ENCODE results near the gene DENND2C. TPM values are rescaled to one million over a fixed set of nuclear protein-coding genes. Genes with fewer than 3 reads are reported as not detected.

DENND2C gene
- total RNA-seq, 1 experiment from 2014 or later, result 3.6 TPM

- BruUV-seq (replicated peaks), result TSS peak; percentile 94
- peaks cover 11 to 17% of the 10 kb centered on the region in 2 experiments; a peak in 2 of 4 replicates for H3K36me3 ChIP-seq (ENCODE audit: control insufficient read depth in 1 of 2, insufficient read depth in 2 of 2, low read length in 2 of 2)
- RAD21 ChIA-PET (ENCODE audit: low non-redundant PET in 1 of 2, low total read pairs in 2 of 2, uncharacterized antibody in 2 of 2, unreplicated experiment in 2 of 2), result no interaction called here
- peak within 1 kb of the TSS; percentile 60 for H3K27ac ChIP-seq (ENCODE audit: low read depth, low read length)
- intact Hi-C loops (cut with micrococcal nuclease), result loop anchor here (2.0 to 5.0 kb wide), 2 partner anchors 89 to 136 kb away; partner anchors contain the start of genes DENND2C and NRAS
- no peaks in the 10 kb centered on the region for H3K9me2 ChIP-seq (ENCODE audit: insufficient read depth)
- H3K9ac ChIP-seq (ENCODE audit: low read length), result peak within 1 kb of the TSS; percentile 83
- POLR2A ChIA-PET, result no interaction called here
- H3K4me3 ChIP-seq (replicated peaks in 1 of 2; ENCODE audit: low read depth in 1 of 2, low read length in 2 of 2), result peak within 1 kb of the TSS; percentile 78 to 87
- no peaks in the 10 kb centered on the region for H3K27me3 ChIP-seq (ENCODE audit: insufficient read depth, low read length)
- H2AFZ ChIP-seq (ENCODE audit: low read depth, low read length, poor library complexity, severe bottlenecking), result no peak within 1 kb of the TSS
- H3K9me3 ChIP-seq (ENCODE audit: control insufficient read depth in 1 of 2, insufficient read depth in 1 of 2, low read depth in 1 of 2, low read length in 2 of 2), result no peaks in the 10 kb centered on the region
- peak; percentile 97 for ATAC-seq
- TF ChIP-seq SRF (IDR thresholded peaks at IDR 0.05; ENCODE audit: low read depth) (peak; percentile 54; the same call in 1 of the 2 replicates), SIN3A (IDR thresholded peaks at IDR 0.05; ENCODE audit: low read depth) (peak; percentile 80), POLR2AphosphoS5 (IDR thresholded peaks at IDR 0.05; ENCODE audit: low read depth, low read length) (peak; percentile 99), ZFX (IDR thresholded peaks at IDR 0.05) (peak; percentile 65), ZNF274 (IDR thresholded peaks at IDR 0.05; ENCODE audit: low read depth, low read length) (no peak), ZBTB33 (IDR thresholded peaks at IDR 0.05; ENCODE audit: extremely low read depth, insufficient replicate concordance, low read length) (no peak), MAX (IDR thresholded peaks at IDR 0.05) (peak; percentile 46; the same call in 1 of the 2 replicates), CEBPB (IDR thresholded peaks at IDR 0.05; ENCODE audit: low read depth) (no peak; the same call in 1 of the 2 replicates), CBX3 (IDR thresholded peaks at IDR 0.05; ENCODE audit: low read depth) (no peak), FOSL1 (IDR thresholded peaks at IDR 0.05; ENCODE audit: low read depth) (no peak), POLR2A (IDR thresholded peaks at IDR 0.05; ENCODE audit: borderline replicate concordance, extremely low read depth, insufficient read depth, insufficient read length) (peak; percentile 96), YY1 (IDR thresholded peaks at IDR 0.05; ENCODE audit: extremely low read depth, insufficient replicate concordance, low read depth, low read length) (peak; percentile 87), SP1 (IDR thresholded peaks at IDR 0.05; ENCODE audit: low read depth) (peak; percentile 63)
- CTCF ChIA-PET, result interaction anchor here (1.1 kb wide), 1 partner anchor 459 kb away, joined by 3 read pairs; no protein-coding TSS in a partner anchor
- DNase-seq (ENCODE audit: low read depth, low spot score), result peak; percentile 98
- H3K4me2 ChIP-seq (ENCODE audit: low read length), result peak within 1 kb of the TSS; percentile 81
- H3K79me2 ChIP-seq (ENCODE audit: insufficient read depth, low read length), result peaks cover 55% of the 10 kb centered on the region
- peaks cover 6 to 14% of the 10 kb centered on the region in 2 experiments; a peak in 3 of 4 replicates for H3K4me1 ChIP-seq (ENCODE audit: control insufficient read depth in 1 of 2, insufficient read depth in 2 of 2, low read length in 2 of 2)
- H4K20me1 ChIP-seq (ENCODE audit: insufficient read depth), result no peaks in the 10 kb centered on the region
These were observed 88.2 kb downstream of the DENND2C start, which contains the start of gene BCAS2 for GRCh38 chr1:114581335-114582287. Gene BCAS2, minus strand, starts transcription at chr1:114581615. Its CDS starts 24 bp downstream, at chr1:114581591.
